ENCODE results near the gene FAM53A. TPM values are rescaled to one million over a fixed set of nuclear protein-coding genes. Genes with fewer than 3 reads are reported as not detected.

Gene FAM53A
- total RNA-seq, 1 experiment from 2014 or later = 10.9 TPM

DNA sequence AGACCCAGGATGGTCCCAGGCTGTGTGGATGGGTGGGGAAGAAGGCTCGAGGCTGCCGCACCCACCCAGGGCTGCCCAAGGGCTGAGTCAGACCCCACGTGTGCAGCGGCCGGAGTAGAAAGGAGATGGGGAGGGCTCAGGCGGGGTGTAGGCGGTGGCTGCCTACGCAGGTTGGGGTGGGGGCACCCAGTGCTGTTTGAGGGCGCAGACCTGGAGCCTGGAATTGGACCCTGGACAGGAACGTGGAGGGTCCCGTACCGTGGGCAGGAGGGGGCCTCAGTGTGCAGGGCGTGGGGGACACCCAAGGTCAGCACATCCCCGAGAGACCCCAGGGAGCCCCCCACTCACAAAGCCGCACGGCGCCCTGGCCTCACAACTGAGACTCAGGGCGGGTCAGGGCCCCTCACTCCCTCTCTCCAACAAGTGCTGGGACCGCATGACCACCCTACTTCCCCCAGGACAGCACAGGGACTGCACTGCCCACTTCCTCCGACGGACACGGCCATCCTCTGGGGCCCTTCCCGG is 79.9 kb downstream of the FAM53A start:
- DNase-seq (ENCODE audit: low read depth) = peak; percentile 63

DNA sequence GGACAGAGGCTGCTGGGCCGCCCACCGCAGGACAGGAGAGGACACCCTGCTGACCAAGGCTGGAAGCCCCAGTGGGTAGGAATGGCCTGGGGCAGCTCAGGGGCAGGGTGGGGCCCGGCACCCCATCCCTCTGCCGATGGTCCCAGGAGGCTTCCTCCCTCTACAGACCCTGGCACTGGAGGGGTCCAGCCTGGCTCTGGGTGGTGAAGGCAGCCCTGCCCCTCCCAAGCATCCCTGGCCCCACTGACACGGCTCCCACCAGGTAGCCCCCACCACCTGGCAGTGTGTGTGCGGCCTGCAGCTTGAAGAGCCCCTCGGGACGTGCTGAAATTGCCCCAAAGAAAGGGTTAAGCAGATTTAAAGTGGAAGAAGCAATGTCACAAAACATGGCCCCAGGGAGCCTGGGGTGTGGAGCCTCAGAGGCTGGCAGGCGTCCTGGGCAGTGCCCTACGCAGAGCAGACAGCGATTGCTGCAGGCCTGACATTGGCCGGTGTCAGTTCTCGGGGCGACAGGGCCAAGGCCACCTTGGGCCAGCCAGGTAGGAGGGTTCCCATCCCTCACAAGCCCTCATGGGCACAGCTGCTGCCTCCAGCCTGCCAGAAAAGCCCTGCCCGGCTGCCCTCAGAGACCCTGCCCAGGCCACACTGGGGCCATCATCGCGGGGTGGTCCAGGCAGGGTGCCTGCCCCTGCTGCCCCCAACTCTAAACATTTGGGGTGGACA is 80.5 kb downstream of the FAM53A start:
- DNase-seq (ENCODE audit: low read depth) = no peak

GRCh38 chr4:1602655-1603412 is 81.3 kb downstream of the FAM53A start:
- DNase-seq (ENCODE audit: low read depth) = no peak

GRCh38 chr4:1601852-1602654 is 82.1 kb downstream of the FAM53A start:
- no peak for DNase-seq (ENCODE audit: low read depth)

- no peak for DNase-seq (ENCODE audit: low read depth)
Measured at GRCh38 chr4:1601533-1601835, 82.6 kb downstream of the FAM53A start.

DNA sequence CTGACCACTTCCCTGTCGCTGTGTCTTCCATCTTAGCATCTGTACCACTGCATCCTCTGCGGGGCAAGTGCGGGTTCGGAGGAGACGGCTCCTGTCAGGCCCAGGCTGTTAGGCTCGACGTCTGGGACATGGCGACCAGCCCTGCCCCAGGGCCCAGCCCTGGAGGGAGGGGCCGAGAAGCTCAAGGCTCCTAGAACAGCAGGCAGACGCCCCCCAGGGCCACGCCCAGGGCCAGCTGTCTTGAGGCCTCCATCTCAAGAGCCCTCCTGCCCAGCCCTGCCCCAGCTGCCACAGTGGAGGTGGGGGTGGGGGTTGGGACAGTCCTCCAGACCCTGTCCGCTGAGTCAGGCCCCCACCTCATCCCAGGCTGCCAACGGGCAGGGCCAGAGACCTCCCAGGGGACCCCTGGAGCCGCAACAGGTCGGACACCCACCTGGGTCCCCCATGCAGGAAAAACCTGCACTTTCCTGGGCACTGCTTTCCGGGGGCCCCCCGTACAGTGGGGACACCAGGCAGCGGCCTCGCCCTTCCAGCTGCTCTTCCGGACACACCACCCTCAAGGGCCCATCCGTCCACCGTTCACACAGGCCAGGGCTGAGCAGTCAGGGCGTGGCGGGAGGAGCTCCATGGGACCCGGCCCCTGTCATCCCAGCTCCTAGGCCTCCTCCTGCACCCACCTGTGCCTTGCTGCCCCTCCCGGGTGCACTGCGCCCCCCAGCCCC is 83.1 kb downstream of the FAM53A start:
- DNase-seq (ENCODE audit: low read depth) = no peak

DNA sequence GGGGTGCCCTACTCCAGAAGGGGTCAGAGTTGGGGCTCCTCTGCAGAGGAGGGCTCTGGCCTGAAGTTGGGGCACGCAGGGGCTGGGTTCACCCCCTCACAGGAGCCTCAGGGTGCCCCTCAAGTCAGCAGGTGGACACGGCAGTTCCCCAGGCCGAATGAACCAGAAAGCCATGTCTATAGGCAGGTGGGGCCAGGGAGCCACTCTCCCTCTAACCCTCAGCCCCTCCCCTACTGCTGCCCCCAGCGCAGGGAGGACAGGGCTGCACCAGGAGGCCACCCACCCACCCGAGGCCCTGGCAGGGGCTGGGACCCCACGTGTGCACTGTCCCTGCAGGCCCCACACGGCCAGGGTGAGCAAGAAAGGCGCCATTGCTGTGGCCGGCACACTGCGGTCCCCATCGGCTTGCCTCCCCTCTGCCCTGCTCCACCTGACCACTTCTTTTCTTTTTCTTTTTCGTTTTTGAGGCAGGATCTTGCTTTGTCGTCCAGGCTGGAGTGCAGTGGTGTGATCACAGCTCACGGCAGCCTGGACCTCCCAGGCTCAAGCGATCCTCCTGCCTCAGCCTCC is 83.8 kb downstream of the FAM53A start:
- DNase-seq (ENCODE audit: low read depth) = no peak

DNA sequence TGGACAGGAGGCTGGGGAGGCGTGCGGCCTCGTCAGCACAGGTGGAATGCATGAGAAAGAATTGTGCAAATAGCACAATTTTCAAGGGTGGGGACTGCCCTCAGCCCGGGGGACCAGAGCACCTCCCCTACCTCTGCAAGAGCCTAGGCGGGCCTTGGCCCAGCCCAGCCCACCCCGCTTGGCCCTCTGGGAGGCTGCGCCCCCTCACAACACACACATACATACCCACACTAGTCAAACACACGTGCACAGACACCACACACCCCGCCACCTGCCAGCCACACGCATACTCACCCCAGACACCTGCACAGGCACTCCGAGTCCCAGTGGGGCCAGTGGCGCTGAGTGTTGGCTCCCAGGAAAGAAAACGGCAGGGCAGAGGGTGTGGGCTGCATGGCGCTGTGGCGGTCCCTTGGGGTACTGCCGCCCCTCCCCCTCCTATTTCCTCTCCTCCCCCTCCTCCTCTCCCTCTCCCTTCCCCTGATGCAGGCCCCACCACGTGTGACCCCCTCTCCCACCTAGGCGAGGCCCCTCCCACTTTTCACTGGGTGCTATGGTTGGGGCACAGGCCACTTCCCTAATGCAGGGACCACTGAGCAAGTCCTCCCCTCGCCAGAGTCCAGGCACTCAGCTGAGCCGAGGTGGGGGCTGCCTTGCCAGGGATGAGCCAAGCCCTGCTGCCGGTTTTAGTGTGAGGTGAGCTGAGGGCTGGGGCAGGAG is 84.5 kb downstream of the FAM53A start:
- DNase-seq (ENCODE audit: low read depth) = no peak

GRCh38 chr4:1599026-1599481 is 85.1 kb downstream of the FAM53A start:
- DNase-seq (ENCODE audit: low read depth) = no peak

DNA sequence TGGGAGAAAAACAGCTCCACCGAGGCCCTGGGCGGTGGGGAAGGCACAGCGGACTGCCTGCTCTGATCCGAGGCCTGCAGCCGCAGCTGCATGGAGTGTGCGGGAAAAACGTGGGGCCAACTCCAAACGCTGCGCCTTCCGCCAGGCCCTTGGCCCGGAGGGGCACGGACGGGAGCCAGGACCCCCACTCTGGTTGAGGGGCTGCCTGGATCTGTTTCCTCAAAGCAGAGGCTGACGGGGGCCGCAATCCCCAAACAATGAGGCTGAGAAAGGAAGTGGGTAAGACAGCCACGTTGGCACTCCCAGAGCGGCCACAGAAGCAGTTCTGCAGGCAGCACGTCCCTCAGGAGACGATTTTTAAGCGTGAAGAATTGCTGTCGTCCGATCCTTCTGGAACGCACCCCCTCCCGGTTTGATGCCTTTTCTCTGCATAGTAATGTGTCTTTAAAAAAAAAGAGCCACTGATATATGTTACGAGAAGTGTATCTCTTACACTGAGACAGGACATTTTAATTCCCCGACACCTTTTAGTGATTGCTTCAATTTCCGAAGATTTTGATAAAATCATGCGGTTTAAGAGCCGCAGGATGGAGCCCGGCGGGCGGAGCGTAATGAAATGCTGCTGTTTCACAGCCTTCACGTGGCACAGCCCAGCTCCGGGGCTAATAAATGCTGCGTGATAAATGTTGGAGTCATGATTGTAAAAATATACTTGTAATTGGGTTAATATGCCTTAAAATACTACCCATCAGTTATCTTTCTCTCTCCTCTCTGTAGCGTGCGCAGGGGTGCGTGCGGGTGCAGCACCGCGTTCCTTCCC is 85.7 kb downstream of the FAM53A start:
- DNase-seq (ENCODE audit: low read depth) = no peak

DNA sequence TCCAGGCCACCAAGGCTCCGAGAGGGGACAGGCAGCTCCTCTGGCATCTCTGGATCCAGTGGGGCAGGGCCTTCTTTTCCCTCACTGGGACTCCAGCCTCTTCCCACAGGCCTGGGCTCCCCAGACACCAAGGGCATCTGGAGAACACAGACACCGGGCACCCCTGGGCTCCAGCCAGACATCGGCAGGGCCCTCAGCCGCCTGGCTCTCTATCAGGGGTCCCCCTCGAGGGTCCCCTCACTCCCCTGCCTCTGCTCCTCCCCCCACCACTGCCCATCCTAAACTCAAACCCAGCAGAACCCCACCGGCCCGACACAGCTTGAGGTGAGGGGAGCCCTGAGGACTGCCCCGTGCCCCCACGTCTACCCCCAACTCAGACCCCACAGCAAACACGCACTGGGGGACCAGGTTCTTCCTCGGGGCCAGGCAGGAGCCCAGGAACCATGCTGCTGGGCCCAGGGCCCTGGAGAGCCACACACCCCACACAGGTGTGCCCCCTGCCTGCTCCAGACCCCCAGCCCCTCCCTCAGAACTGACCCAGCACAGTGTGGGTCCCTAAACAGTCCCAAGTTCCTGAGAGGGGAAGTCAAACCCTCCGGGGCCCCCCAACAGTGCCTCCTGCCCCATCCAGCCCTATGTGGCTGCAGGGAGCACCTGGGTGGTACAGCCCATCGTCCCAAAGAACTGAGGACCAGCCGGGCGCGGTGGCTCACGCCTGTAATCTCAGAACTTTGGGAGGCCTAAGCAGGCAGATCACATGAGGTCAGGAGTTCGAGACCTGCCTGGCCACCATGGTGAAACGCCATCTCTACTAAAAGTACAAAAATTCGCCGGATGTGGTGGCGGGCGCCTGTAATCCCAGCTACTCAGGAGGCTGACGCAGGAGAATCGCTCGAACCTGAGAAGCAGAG is 86.8 kb downstream of the FAM53A start:
- no peak for DNase-seq (ENCODE audit: low read depth)

- no peak for DNase-seq (ENCODE audit: low read depth)
Measured at GRCh38 chr4:1596393-1596792, 87.7 kb downstream of the FAM53A start.

GRCh38 chr4:1595789-1596325 is 88.3 kb downstream of the FAM53A start:
- no peak for DNase-seq (ENCODE audit: low read depth)

- no peak for DNase-seq (ENCODE audit: low read depth)
Measured at GRCh38 chr4:1594871-1595788, 89.0 kb downstream of the FAM53A start.

DNA sequence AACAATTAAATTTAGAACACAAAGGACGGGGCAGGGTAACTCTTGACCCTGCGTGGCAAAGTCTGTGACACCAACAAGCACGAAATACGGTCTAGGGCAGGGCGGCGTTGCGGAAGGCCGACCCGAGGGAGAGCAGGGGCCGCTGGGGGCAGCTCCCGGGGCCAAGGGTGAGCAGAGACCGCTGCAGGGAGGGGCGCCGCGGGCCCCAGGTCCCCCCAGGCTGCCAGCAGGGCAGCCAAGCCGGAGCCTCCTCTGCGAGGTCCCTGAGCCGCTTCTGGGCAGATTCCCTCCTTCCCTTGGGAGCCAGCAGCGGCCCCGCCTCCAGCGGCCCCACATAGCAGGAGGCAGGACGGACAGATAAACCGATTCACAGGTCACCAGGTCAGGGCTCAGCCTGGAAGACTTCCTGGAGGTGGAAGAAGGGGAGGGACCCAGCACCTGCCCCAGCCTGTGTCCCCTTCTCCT is 90.2 kb downstream of the FAM53A start:
- DNase-seq (ENCODE audit: low read depth) = no peak

DNA sequence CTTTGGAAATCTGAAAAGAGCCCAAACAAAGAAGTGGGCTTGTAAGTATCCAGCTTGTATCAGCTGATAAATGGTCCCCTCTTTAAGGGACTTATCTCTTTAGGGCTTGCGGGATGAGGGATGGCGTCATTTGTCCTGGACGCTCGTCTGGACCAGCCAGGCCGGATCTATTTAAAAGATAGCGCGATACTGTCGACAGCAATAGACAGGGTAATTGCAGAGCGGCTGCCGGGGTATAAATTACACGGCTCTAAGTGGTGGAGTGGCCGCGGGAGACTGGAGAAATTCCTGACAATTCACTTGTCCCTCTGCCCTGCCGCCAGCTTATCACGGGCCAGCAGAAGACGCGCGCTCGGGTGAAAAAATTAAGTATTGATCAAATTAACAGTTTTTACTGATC is 90.7 kb downstream of the FAM53A start:
- DNase-seq (ENCODE audit: low read depth) = no peak

All from Daoy (cell line).